GM19025 (cell line): Measurements from ENCODE around the gene ZNF804A.

Source experiments
- ATAC-seq: cut with Tn5 transposase; IDR thresholded peaks from one replicate; pipeline ENCODE4 v1.9.1; 2021; ENCODE audit warnings: mild to moderate bottlenecking, low read depth, moderate library complexity; ENCODE audit not compliant: unreplicated experiment

ZNF804A gene

DNA sequence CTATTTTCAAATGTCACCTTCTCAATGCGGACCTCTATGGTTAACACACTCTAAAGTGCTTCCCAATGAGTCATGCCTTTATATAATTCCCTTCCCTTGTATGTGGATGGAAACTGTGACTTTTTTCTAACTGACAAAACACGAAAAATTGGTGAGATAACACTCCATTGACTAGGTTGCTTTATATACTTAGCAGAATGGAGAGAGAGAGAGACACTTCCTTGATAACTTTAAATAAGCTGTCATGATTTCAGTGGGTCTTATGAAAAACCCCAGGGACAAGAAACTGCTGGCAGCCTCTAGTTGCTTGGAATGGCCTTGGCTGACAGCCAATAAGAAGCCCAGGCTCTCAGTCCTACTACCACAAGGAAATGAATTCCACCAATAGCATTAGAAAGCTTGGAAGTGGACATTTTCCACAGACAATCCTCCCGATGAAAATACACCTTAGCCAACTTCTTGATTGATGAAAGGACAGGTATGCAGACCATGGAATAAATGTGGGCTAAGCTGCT lies 322.2 kb downstream of the ZNF804A start:
- ATAC-seq: no peak

DNA sequence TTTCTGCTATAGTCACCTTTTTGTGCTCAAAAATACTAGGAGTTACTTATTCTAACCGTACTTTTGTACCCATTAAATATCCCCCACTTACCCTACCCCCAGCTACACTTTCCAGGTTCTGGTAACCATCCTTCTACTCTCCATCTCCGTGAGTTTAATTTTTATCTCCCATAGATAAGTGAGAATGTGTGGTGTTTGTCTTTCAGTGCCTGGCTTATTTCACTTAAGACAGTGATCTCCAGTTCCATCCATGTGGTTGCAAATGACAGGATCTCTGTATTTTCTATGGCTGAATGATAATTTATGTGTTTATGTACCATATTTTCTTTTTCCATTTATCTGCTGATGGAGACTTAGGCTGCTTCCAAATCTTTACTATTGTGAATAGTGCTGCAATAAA lies 323.3 kb downstream of the ZNF804A start:
- no peak for ATAC-seq

DNA sequence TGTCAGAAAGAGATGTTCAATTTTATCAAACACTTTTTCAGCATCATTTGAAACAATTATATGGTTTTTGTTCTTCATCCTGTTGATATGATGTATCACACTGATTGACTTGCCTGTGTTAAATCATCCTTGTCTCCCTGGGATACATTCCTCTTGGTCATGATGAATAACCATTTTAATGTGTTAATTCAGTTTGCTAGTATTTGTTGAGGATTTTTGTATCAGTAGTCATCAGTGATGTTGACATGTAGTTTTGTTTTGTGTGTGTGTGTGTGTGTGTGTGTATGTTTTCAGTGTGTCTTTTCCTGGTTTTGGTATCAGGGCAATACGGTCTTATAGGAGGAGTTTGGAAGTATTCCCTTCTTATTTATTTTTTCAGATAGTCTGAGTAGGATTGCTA lies 325.4 kb downstream of the ZNF804A start:
- no peak for ATAC-seq

DNA sequence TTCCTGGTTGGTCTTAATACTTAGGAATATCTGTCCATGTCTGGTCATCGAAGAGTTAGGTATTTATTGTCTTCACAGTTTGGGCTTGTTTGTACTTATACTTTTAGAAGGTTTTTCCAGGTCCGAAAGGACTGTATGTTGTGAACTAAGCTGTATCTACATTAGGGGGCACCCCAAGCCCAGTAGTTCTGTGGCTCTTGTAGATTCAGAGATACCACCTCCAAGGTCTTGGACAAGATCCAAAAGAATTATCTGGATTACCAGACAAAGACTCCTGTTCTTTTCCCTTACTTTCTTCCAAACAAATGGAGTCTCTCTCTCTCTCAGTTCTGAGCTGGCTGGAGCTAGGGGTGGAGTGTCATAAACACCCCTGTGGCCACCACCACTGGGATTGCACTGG lies 328.7 kb downstream of the ZNF804A start:
- ATAC-seq: no peak

DNA sequence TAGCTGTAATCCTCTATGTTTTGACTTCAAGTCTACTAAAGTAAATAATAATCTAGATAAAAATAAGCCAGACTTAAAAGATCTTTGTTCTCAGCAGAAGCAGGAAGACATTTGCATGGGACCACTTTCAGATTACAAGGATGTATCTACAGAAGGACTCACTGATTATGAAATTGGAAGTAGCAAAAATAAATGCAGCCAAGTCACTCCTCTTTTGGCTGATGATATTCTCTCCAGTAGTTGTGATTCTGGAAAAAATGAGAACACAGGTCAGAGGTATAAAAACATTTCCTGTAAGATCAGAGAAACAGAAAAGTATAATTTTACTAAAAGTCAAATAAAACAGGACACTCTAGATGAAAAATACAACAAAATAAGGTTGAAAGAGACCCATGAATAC lies 338.4 kb downstream of the ZNF804A start:
- no peak for ATAC-seq

DNA sequence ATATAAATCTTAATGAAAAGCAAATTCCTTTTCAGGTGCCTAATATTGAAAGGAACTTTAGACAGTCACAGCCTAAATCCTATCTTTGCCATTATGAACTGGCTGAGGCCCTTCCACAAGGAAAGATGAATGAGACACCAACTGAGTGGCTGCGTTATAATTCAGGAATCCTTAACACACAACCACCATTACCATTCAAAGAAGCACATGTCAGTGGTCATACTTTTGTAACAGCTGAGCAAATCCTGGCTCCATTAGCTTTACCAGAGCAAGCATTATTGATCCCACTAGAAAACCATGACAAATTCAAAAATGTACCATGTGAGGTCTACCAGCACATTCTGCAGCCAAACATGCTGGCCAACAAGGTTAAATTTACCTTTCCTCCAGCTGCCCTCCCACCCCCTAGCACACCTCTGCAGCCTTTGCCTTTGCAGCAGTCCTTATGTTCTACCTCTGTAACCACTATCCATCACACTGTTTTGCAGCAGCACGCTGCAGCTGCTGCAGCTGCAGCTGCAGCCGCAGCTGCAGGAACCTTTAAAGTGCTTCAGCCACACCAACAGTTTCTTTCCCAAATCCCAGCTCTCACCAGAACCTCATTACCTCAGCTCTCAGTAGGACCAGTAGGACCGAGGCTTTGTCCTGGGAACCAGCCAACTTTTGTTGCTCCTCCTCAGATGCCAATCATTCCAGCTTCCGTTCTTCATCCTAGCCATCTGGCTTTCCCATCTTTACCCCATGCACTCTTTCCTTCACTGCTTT lies 340.1 kb downstream of the ZNF804A start:
- no peak for ATAC-seq

DNA sequence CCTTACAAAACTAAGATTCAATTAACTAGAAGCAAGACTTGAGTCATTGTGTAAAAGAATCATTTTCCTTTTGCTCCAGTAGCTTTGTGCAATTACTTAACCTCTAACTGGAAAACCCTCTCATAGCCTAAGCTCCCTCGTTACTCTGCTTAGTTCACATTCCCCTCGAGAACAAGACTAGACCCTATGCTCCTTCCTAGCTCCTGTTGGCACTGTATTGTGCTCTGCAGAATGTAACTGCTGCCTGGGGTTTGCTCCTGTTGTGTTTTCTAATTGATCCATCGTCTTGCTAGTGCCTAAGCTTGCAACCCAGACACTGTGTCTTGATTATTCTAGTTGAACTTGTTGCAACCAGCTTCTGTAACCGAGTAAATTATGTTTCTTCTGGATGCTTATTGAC lies 347.0 kb downstream of the ZNF804A start:
- ATAC-seq: no peak

DNA sequence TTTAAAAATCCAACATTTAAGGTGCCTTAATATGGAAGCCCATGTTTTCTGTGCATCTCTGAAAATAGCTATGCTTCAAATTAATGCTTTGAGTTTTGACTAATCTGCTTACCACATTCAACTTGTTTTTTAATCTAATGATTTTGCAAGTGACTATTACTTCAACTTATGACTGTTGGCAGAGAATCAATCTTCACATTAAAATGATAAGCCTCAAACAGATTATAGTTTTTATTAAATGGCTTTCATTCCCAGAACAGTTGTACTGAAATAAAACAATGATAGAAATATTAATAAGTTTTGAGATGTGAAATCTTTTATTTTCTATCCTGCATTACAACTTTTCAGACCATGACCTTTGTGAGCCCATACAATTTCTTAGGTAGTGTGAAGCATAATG lies 347.5 kb downstream of the ZNF804A start:
- ATAC-seq: no peak

DNA sequence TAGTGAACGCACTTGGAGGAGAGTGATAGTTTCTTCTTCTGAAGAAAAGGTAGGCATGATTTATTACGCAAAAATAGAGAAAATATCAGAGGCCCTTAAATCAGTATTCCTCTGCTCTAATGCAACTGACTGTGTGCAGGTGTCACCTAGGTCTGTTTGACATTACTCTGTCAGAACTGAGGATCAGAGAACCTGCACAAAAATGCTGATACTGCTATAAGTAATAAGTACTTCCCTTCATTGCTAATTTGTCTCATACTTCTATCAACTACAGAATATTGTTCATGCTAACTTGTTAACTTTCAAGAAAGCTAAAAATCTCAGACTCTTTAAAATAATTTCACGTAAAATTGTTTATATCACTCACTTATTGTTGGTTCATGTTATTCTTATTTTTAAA lies 358.5 kb downstream of the ZNF804A start:
- no peak for ATAC-seq

DNA sequence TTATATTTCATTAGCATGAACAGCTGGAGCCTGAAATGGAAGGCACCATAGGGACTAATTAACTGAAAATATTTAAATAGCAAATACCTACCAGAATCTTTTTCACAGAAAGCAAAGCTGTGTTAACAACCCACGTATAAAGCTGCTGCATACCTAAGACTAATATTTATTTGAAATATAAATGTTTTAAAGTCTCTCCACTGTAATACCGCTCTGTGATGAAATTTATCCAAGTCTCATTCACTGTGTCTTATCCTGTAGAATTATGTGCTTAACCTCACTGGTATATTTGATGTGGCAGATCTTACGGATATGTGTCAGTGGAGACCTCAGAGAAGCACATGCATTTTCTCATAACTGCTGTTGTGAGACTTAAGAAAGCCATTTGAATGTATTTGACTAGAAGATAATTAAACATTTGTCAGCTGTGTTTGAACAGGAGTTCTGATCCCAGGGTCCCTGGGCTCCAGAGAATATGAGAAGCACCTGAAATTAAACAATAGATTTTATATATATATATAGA lies 373.3 kb downstream of the ZNF804A start:
- no peak for ATAC-seq
